Inflammatory macrophage treated with lipopolysaccharide for 4 hours (primary cell): ENCODE measurements around the gene EPB41L1.

Source experiments
- DNase-seq: peaks from one replicate; pipeline ENCODE4 v3.0.0-alpha.2; 2020

EPB41L1 gene

DNA sequence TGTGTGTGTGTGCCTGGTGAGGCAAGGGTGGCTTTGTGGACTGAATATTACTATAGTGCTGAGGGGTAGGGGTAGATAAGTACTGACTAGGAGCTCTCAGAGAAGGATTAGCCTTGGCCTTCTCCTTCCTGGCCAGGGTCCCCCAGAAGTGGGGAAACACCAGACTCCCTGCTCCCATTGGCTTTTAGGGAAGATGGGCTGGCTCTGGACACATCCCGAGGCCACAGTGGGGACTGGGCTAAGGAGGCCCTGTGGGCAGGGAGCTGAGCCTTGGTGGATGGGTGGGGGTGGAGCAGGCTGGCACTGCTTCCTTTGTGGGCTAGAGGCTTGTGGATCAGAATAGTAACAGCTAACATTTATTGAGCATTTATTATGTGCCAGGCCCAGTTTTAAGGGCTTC lies 3.1 kb downstream of the EPB41L1 start:
- DNase-seq, result no peak

DNA sequence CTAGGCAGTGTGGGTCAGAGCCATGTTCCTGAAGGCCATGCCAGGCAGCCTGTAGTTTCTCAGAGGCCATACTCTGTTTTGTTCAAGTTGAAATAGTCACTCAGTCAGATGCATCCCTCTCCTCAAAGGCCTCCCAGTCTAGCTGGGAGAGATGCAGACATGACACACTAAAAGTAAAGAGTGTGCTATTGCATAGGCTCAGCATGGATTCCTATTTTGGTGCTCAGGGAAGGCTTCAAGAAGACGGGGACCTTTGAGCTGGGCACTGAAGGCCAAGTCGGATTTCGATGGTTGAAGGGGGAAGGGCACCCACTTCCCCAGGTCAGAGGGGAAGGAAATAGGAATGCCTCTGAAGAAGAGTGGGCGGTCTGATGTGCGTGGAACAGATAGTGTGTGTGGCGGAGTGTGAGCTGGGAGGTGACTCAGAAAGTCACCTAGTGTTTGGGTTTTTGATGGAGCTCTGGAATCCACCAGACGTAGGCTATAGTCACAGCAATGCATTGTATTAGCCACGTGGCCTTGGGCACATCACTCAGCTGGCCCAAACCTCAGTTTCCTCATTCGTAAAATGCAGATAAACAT lies 3.7 kb downstream of the EPB41L1 start:
- no peak for DNase-seq

DNA sequence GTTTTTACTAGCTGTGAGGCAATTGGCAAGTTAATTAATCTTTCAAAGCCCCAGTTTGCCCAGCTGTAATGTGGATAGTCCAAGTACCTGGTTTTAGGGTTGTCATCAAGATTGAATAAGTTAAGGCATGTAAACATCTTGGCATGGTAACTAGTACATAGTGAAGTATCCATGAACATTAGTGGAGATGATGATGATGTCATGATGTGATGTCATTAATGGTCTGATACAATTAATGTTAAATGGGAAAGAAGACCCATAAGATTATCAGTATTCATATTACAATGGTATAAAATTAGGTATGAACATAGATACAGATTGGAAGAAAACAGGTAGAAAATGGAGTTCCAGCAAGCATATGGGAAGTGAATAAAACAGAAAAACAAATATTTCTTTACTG lies 5.3 kb downstream of the EPB41L1 start:
- no peak for DNase-seq

DNA sequence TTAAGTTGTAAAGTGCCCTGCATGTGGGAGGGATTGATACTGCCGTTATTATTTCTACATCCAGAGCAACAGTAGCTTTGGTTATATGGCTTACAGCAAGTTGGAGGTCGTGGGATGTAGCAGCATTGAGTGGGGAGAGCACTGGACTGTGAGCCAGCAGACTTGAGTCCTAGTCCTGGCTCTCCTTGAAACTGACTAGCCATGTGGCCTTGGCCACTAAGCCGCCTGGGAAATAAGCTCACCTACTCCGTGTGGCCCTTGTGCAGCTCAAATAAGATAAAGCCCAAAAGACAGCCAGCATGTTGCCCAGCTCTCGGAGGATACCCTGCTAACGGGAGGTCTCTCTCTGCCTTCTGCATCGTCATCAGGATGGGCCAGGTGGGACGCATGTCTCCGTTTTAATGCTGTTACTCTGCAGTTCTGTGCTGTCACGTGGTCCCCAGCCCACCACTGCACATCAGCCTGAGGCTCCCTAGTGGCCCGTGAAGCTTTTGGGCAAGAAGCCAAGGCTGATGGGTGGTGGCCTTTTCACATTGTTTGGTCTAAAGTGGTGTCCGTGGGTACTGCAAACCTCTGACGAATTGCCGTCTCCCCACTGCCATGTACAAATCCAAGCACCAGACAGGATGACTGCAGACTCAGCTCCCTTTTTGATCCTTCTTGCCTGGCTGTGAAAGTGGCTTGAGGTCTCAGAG lies 7.9 kb downstream of the EPB41L1 start:
- DNase-seq, result no peak

DNA sequence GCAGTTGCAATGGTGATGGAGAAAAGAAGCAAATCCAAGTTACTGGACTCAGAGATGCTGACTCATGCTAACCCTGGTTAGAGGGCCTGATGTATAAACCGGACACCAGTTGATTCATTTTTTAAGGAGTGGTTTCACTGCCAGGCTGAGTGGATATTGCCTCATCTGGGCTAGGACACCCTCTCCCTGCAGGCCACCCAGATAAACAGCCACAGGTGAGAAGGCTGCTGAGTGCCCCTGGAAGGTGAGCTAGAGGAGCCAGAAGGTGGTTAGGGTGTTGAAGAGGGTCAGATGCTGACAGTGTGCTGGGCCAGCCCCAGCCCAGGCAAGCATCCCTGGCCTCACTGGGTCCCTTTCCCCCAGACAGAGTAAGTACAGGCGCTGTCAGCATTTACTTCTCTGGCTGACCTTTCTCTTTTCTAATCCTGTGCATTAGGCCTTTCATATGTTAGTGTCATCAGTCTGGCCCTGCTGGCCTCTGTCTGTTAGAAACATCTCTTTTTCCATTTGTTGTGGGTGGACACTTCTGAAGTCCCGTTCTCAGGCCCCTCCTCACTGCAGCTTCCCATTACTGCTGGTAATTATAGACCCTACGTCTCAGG lies 13.5 kb downstream of the EPB41L1 start:
- DNase-seq, result no peak

DNA sequence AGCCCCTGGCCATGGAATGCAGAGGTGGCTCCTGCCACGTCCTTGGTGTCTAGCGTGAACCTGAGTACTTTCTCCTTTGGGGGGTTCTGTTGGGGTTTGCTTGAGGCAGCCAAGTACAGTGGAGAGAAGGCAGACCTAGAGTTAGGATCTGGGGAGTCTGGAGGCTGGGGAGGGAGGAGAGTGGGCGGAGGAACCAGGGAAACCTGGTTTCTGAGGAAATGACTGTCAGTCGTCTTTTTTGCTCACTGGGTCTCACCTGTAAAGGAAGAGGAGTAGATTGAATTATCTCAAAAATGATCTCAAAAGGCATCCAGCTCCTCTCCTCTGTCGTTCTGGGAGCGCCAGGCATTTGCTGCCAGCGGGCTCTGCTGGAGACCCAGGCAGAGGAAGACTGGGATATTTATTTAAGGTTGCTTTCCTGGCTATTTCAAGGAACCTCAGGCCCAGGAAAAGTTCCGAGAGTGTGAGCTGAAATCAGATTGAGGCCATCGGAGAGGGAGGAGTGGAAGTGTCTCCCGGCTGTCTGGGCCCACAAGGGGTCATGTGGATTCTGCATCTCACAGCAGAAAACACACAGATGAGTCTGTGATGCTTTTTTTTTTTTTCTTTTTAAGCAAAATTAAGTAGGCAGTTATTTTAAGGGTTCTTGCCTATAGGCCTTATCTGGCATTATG lies 16.1 kb downstream of the EPB41L1 start:
- DNase-seq, result no peak

DNA sequence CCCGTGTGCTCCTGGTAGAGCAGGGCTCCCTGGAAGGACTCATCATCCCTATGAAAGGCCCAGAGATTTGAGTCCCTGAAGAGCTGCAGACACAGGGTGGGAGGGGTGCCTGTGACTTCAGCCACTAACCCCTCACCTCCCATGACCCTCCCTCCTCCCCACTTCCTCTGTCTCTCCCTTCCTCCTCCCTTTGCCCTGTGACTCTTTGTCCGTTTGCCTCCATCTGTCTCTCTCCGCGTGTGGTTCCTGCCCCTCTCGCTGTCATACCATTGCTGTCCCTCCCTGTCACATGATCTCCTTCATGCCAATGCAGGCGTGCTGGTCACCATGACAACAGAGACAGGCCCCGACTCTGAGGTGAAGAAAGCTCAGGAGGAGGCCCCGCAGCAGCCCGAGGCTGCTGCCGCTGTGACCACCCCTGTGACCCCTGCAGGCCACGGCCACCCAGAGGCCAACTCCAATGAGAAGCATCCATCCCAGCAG lies 19.0 kb downstream of the EPB41L1 start:
- peak; percentile 54 for DNase-seq

DNA sequence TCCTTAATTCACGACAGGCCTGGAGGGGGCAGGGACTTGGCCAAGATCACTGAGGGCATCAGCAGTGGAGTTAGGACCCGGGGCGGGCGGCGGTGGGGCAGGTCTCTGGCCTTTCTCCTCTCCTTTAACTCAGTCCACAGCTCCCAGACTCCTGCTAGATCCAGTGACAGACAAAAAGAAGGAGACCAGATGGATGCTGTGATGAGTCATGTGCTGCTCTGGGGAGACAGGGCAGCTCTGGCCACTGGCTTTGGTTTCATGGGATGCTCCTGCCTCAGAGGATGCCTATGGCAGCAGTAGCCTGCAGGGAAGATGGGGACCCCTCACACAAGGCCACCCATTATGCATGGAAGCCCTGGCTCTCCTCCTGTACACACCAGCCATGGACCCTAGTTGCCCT lies 20.5 kb downstream of the EPB41L1 start:
- no peak for DNase-seq

DNA sequence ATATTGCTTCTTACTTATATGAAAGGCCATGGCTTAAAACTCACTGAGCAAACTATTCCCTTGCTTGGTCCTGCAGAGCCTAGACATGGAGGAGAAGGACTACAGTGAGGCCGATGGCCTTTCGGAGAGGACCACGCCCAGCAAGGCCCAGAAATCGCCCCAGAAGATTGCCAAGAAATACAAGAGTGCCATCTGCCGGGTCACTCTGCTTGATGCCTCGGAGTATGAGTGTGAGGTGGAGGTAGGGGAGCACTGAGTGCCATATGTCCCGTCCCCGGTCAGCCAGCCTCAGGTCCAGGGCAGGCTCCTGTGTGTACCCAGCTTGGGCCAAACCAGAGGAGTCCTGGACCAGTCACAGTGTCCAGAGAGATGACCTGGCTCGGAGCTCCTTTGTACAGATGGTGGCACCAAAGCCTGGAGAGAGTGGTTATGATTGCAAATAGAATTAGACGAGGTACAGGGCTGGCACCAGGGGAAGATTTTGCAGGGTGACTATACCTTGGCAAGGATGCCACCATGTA lies 21.0 kb downstream of the EPB41L1 start:
- DNase-seq, result no peak

DNA sequence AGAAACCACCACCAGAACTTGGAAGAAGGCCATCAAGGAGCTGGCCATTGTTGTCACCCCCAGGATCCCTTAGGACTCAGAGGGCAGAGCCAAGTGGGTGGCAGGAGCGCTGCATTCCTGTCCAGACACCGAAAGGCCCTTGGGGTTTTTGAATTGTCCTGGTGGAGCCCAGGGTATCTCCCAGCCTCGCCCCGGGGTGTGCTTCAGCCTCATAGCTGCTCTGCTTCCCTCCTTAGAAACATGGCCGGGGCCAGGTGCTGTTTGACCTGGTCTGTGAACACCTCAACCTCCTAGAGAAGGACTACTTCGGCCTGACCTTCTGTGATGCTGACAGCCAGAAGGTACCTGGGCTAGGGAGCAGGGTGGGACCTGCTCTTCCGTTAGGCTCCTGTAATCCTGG lies 23.2 kb downstream of the EPB41L1 start:
- DNase-seq, result no peak

DNA sequence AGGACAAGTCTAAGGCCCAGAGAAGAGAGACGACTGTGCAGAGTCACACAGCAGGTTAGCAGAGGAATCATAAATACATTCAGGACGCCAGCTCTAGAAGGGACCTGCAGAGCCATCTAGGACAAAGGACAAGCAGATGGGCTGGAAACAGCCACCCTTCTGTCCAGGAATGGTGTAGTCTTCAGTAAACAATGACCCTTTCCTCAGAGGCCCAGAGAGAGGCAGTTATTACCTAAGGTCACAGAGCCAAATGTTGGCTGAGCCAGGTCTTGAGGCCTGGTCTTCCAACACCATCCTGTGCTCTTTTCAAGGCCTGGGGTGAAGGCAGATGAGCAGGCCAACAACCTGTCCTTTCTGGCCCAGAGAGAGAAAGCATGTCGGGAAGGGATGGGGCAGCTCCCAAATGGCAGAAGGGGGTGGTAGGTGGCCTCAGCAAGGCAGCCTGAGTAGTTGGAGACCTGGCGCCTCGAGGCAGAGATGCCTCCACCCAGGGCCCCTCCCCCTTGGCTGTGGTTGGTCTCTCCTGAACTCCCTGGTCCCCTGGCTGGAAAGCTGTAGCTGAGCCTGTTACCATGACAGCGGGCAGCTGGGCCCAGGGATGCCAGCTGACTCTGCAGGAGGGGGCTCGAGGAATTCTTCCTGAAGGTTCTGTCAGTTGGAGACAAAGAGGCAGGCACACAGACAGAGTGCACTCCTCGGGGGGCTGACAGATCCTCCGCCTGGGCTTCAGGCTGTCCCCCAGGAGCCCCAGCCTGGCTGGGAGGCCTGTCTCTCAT lies 24.8 kb downstream of the EPB41L1 start:
- no peak for DNase-seq

DNA sequence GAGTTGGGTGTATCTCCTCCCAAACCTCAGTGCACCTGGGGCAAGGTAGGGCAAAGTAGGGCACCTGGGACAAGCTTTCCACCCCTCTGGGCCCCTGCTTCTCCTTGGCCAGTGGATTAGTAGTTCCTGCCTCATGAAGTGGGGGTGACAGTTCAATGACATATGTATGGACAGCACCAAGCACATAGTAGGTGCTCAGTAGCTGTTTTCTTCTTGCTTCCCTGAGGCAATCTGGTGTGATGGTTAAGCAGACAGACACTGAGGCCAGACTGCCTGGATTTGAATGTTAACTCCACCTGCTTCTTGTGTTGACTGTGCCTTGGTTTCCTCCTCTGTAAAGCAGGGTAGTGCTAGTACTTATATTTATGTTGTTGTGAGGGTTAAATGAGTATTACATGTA lies 25.8 kb downstream of the EPB41L1 start:
- no peak for DNase-seq

DNA sequence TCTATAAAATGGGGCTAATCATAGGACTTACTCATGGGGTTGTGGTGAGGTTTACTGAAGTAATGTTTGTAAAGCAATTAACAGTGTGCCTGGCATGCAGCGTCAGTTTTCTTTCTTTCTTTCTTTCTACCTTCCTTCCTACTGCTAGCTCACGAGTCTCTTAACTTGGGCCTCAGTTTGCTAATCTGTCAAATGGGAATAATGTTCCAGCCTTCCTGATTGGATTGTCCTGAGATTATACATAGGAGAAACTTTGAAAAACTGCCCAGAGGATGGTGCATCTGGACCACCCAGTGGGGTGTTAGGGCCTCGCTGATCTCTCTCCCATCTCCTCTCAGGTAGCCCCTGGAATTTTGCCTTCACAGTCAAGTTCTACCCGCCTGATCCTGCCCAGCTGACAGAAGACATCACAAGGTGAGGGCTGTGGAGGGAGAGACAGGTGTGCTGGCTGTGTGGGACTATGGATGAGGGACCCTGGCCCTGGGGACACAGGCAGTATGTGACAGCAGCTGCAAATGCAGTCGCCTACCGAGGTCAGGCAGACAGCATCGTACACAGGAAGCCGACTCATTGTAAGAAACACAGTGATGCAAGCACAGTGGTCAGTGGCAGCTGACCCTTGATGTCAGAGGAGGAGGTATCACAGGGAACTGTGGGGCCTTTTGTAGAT lies 27.5 kb downstream of the EPB41L1 start:
- DNase-seq, result peak; percentile 78

DNA sequence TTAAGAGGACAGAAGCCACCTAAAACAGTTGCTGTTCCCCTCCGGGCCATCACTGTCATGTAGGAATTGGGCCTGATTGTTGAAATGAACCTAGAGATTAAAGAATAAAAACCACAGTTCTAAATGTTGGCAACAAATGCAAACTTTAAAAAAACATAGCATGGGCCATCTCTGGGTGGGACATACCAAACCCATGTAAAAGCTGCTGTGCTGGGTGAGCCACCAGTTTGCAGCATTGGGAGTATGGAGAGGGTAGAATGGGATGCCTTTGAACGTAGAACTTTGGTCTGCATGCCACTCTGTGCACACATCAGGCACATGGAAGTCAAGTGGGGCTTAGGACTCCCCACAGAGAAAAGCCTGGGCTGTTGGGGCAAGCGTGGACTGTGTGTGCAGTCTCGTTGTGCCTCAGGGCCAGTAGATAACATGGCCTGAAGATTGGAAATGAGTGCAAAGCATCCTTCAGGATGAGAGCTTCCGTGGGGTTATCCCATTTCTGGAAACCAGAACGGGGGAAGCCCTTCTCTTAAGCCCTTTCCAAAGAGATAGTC lies 28.1 kb downstream of the EPB41L1 start:
- DNase-seq, result no peak

DNA sequence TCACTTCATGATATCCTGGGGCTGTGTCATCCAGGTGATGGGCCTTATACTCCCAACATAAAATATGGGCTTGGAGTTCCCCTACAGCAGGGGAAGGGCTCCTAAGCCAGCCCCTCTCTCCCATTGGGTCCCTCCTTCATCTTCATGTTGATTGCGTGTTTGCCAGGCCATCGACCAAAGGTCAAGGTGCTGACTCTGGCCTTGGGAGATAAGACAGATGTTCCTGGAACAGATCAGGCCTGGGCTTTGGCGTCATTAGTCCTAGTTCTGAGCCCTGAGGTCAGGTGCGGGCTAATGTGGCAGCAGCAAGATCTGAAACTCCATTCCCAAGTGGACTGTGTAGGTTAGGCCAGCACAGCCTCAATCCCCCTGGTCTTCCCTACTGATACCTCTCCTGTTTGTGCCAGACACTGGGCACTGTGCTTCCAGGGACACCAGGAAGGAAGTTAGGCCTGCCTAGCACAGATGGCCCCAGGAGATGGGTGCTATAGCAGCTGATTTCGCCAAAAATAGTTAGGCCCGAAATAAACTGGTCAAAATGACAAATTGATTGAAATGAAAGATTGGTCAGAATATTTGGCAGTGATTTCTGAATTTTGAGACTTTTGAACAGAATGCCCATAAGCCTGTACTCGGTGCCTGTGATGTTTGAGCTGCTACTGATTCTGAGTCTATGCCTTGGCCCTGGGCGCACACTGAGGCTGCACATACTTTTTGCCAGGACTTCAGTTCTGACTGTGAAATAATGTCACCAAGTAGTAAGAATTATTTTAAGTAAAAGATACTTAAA lies 28.8 kb downstream of the EPB41L1 start:
- DNase-seq, result no peak

DNA sequence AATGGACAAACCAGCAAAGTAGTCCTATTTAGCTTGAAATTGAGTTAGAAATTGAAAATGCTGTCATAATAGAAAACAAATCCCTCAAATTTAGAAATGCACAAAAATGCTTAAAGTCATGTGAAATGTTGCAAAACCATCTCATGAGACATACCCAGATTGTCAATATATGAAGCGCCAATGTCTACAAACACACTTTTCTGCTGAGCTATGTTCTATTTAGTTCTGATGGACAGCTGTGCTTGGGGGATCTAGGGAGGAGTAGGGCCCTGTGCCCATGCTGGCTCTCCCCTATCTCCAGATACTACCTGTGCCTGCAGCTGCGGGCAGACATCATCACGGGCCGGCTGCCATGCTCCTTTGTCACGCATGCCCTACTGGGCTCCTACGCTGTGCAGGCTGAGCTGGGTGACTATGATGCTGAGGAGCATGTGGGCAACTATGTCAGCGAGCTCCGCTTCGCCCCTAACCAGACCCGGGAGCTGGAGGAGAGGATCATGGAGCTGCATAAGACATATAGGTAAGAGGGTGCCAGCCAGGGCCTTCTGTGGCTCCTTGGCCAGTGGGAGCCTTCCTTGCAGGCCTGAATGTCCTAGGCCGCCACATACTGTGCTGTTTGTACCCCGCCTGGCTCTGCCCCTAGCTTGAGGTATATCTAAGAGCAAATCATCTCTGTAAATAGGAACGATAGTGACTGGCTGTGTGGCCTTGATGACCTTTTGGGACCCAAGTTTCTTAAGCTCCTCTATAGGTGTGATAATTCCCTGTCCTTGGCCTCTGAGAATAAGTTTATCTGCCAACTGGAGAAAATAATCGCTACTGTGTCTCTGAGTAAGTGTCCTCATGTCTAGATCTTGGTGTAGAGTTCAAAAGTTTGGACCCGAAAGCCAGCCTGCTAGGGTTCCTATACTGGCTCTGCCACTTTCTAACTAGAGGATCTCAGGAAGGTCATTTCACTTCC lies 30.6 kb downstream of the EPB41L1 start:
- DNase-seq, result peak; percentile 4

DNA sequence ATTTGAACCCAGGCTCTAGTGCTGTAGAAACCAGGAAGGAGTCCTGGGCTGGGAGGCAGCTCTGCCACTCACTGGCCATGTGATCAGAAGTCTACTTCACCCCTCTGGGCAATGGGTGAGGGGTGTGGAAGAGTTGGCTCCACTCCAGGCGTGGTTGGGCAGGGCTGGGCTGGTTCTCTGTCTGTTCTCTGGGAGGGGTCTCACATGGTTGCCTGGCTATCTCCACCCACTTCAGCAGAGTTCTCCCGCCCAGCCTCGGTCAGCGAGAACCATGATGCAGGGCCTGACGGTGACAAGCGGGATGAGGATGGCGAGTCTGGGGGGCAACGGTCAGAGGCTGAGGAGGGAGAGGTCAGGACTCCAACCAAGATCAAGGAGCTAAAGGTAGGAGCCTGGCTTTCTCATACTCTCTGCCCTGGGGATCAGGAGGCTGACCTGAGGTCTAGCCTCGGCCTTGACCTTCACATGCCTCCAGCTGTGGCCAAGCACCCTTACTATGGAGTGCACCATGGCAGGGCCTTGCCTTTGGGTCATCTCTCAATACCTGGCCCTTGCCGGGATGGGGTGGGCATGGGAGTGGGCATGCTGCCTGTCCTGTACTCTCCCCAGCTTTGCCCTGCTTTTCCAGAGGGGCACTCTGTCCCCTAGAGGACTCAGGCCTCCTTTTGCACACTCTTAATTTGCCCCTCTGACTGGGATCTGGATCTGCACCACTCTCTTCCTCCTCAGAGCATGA lies 39.6 kb downstream of the EPB41L1 start:
- no peak for DNase-seq

DNA sequence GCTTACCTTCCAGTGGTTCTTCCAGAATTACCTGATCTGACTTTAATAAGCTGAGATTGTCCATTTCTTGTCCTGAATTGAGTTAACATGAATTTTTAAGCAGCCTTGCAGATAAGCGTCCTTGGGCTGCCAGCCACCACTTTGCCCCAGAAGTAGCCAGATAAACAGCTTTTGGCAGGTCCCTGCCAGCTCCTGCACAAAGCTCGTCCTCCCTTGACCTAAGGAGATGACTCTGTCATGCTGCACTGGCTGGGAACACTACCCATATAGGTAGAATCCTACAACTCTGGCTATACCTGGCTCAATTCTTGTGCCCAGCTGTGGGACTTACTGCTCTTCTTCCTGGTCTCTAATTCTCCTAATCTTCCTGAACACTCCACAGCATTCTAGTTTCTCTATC lies 42.1 kb downstream of the EPB41L1 start:
- DNase-seq, result no peak

DNA sequence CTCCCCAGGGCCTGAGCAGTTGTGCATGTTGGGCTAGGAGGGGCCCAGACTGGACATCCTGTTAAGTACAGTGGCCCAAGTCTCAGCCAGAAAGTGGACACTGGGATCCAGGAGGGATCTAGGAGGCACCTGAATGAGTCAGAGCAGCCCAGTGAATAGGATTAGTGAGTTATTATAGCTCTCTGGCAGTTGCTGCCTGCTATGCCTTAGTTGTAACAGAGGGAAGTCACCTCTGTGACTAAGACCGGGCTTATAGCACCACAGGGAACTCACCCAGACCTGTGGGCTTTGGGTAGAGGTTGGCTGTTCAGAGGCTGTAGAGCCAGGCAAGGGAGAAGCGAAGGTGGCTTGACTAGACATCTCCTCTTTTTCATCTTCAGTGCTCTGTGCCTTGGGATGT lies 42.7 kb downstream of the EPB41L1 start:
- no peak for DNase-seq
